Measurements from ENCODE around the gene LRRC74A.
A peak's percentile ranks its signal among the peaks of the same experiment; 100 is the strongest.

Gene LRRC74A

GRCh38 chr14:76810953-76811400 is 15.2 kb upstream of the LRRC74A start:
- no peak for DNase-seq

- DNase-seq: no peak
These were observed 14.6 kb upstream of the LRRC74A start for GRCh38 chr14:76811561-76811960.

- DNase-seq: no peak
These were observed 14.2 kb upstream of the LRRC74A start for GRCh38 chr14:76812093-76812421.

GRCh38 chr14:76812422-76813383 is 13.5 kb upstream of the LRRC74A start, which contains the start of gene ANGEL1:
Gene ANGEL1, minus strand, starts transcription at chr14:76812882. Its CDS starts 55 bp downstream, at chr14:76812827.
- peak; percentile 98 for DNase-seq

GRCh38 chr14:76814726-76815645 is 11.2 kb upstream of the LRRC74A start:
- DNase-seq: no peak

- DNase-seq: no peak
These were observed 5.5 kb upstream of the LRRC74A start for GRCh38 chr14:76820700-76821099.

- no peak for DNase-seq
These were observed 1.6 kb downstream of the LRRC74A start for GRCh38 chr14:76827696-76828296.

- no peak for DNase-seq
These were observed 2.3 kb downstream of the LRRC74A start for GRCh38 chr14:76828339-76829012.

- no peak for DNase-seq
These were observed 2.8 kb downstream of the LRRC74A start for GRCh38 chr14:76829013-76829365.

GRCh38 chr14:76829650-76830421 is 3.6 kb downstream of the LRRC74A start:
- no peak for DNase-seq

GRCh38 chr14:76830556-76830955 is 4.3 kb downstream of the LRRC74A start:
- DNase-seq: no peak

- no peak for DNase-seq
These were observed 6.3 kb downstream of the LRRC74A start for GRCh38 chr14:76832503-76832988.

GRCh38 chr14:76833011-76833410 is 6.8 kb downstream of the LRRC74A start:
- DNase-seq: no peak

- no peak for DNase-seq
These were observed 8.0 kb downstream of the LRRC74A start for GRCh38 chr14:76834241-76834661.

- no peak for DNase-seq
These were observed 9.9 kb downstream of the LRRC74A start for GRCh38 chr14:76836029-76836630.

GRCh38 chr14:76837524-76837923 is 11.3 kb downstream of the LRRC74A start:
- DNase-seq: no peak

GRCh38 chr14:76842414-76842813 is 16.2 kb downstream of the LRRC74A start:
- no peak for DNase-seq

GRCh38 chr14:76844223-76844622 is 18.0 kb downstream of the LRRC74A start:
- DNase-seq: no peak

- DNase-seq: no peak
These were observed 20.3 kb downstream of the LRRC74A start for GRCh38 chr14:76846331-76847047.

- no peak for DNase-seq
These were observed 22.7 kb downstream of the LRRC74A start for GRCh38 chr14:76848879-76849278.

Measured in NCI-H345 (cell line).